Measurements from ENCODE around the gene LTB4R2. TPM values are rescaled to one million over a fixed set of nuclear protein-coding genes. Genes with fewer than 3 reads are reported as not detected.

Gene LTB4R2
- 1.4 and 2.1 TPM in 2 replicates for total RNA-seq

GRCh38 chr14:24309538-24310264 is at the start of gene LTB4R2:
Gene LTB4R2, plus strand, starts transcription at chr14:24310140. Its CDS starts 525 bp downstream, at chr14:24310665.

GRCh38 chr14:24262821-24263733 is 46.9 kb upstream of the LTB4R2 start, which contains the start of gene TGM1:
Gene TGM1, minus strand, starts transcription at chr14:24263177. Its CDS starts 825 bp downstream, at chr14:24262352.

GRCh38 chr14:24271134-24271833 is 38.7 kb upstream of the LTB4R2 start, which contains the start of gene RABGGTA:
Gene RABGGTA, minus strand, starts transcription at chr14:24271597. Its CDS starts 482 bp downstream, at chr14:24271115.

GRCh38 chr14:24299255-24300191 is 10.4 kb upstream of the LTB4R2 start, which contains the start of the genes DHRS1 and NOP9:
Gene DHRS1, minus strand, starts transcription at chr14:24299780. Its CDS starts 674 bp downstream, at chr14:24299106.
Gene NOP9, plus strand, starts transcription at chr14:24299850. Its CDS starts 105 bp downstream, at chr14:24299955.

GRCh38 chr14:24307575-24308341 is 2.2 kb upstream of the LTB4R2 start, which contains the start of gene CIDEB:
Gene CIDEB, minus strand, starts transcription at chr14:24307977. Its CDS starts 119 bp downstream, at chr14:24307858.

DNA sequence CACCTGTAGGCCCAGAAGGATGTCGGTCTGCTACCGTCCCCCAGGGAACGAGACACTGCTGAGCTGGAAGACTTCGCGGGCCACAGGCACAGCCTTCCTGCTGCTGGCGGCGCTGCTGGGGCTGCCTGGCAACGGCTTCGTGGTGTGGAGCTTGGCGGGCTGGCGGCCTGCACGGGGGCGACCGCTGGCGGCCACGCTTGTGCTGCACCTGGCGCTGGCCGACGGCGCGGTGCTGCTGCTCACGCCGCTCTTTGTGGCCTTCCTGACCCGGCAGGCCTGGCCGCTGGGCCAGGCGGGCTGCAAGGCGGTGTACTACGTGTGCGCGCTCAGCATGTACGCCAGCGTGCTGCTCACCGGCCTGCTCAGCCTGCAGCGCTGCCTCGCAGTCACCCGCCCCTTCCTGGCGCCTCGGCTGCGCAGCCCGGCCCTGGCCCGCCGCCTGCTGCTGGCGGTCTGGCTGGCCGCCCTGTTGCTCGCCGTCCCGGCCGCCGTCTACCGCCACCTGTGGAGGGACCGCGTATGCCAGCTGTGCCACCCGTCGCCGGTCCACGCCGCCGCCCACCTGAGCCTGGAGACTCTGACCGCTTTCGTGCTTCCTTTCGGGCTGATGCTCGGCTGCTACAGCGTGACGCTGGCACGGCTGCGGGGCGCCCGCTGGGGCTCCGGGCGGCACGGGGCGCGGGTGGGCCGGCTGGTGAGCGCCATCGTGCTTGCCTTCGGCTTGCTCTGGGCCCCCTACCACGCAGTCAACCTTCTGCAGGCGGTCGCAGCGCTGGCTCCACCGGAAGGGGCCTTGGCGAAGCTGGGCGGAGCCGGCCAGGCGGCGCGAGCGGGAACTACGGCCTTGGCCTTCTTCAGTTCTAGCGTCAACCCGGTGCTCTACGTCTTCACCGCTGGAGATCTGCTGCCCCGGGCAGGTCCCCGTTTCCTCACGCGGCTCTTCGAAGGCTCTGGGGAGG is 985 bp downstream of the LTB4R2 start, which contains the start of gene LTB4R:
TSS of gene LTB4R (plus strand) at position 857 of the 959 bp plus-strand sequence. CDS start 4,150 bp downstream, outside the sequence.

DNA sequence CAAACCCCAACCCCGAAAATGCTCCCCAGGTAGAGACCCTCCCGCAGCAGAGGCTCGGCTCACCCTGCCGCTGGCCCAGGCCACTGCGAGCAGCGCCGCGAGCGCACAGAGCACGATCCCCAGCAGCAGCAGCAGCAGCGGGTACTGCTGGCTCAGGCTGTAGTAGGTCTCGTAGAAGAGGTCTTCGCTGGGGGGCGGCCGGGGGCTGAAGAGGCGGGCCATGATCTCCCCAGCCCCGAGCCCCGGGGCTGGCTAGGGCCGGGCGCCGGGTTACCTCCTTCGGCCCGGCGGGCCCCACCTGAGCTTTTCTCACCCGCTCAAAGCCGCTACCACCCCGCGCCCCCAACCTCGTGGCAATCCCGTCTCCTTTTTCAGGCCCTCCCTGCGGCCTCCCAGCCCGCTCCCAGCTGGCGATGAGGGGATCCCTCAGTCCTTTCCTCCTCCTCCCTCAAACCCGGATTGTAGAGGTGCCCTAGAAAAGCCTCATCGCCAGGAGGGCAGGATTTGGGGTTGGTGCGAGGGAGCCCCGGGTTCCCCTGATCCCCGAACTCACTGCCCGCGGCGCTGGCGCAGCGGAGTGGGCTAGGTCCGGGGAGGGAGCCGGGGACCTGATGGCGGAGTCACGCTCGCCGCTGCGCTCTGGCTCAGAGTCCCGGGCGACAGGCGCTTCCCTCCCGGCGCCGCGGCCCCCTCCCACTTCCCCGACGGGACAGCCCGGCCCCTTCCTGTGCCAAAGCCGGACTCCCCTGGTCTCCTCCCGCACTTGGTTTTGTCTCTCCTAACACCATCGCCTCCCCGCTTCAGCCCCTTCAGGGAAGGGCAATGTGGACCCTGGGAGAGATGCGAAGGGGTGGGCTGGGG is 24.7 kb downstream of the LTB4R2 start, which contains the start of gene ADCY4:
TSS of gene ADCY4 (minus strand) at position 641 of the 861 bp plus-strand sequence. CDS start at position 222, 419 bp downstream.

GRCh38 chr14:24339284-24340151 is 29.6 kb downstream of the LTB4R2 start, which contains the start of gene RIPK3:
Gene RIPK3, minus strand, starts transcription at chr14:24339991. Its CDS starts 165 bp downstream, at chr14:24339826.

Other genes with a start within 250 kb of the LTB4R2 start
- gene CPNE6, start 238.6 kb upstream of the LTB4R2 start, total RNA-seq, result not detected in 2 replicates
- gene PCK2, start 215.8 kb upstream of the LTB4R2 start, total RNA-seq, result 32.7 and 43.4 TPM in 2 replicates
- gene DCAF11, start 195.4 kb upstream of the LTB4R2 start, total RNA-seq, result 27.5 and 28.7 TPM in 2 replicates
- gene NRL, start 195.2 kb upstream of the LTB4R2 start, total RNA-seq, result 0.32 TPM in 1 of 2 replicates, not detected in the other
- 0.32 TPM in 1 of 2 replicates, not detected in the other for gene FITM1, start 179.5 kb upstream of the LTB4R2 start, total RNA-seq
- gene PSME1, start 173.9 kb upstream of the LTB4R2 start, total RNA-seq, result 151 and 174 TPM in 2 replicates
- gene EMC9, start 168.5 kb upstream of the LTB4R2 start, total RNA-seq, result 14.4 and 27.4 TPM in 2 replicates
- 44.6 and 52.2 TPM in 2 replicates for gene PSME2, start 163.5 kb upstream of the LTB4R2 start, total RNA-seq
- 24.2 and 25.6 TPM in 2 replicates for gene RNF31, start 162.6 kb upstream of the LTB4R2 start, total RNA-seq
- gene IRF9, start 148.9 kb upstream of the LTB4R2 start, total RNA-seq, result 34.2 and 65.2 TPM in 2 replicates
- gene REC8, start 138.1 kb upstream of the LTB4R2 start, total RNA-seq, result 2.9 TPM in 1 of 2 replicates, not detected in the other
- 24.2 and 39.0 TPM in 2 replicates for gene IPO4, start 121.3 kb upstream of the LTB4R2 start, total RNA-seq
- gene TM9SF1, start 114.7 kb upstream of the LTB4R2 start, total RNA-seq, result 71.5 and 84.7 TPM in 2 replicates
- not detected in 2 replicates for gene TSSK4, start 104.4 kb upstream of the LTB4R2 start, total RNA-seq
- 34.7 TPM in 2 replicates for gene CHMP4A, start 96.7 kb upstream of the LTB4R2 start, total RNA-seq
- 6.7 and 9.2 TPM in 2 replicates for gene MDP1, start 94.1 kb upstream of the LTB4R2 start, total RNA-seq
- gene NEDD8, start 77.8 kb upstream of the LTB4R2 start, total RNA-seq, result 140 and 176 TPM in 2 replicates
- 41.7 and 96.7 TPM in 2 replicates for gene GMPR2, start 77.2 kb upstream of the LTB4R2 start, total RNA-seq
- gene TINF2, start 67.5 kb upstream of the LTB4R2 start, total RNA-seq, result 42.1 and 42.6 TPM in 2 replicates
- 0.16 and 0.72 TPM in 2 replicates for gene TGM1, start 47.0 kb upstream of the LTB4R2 start, total RNA-seq
- 25.9 and 39.9 TPM in 2 replicates for gene RABGGTA, start 38.5 kb upstream of the LTB4R2 start, total RNA-seq
- gene DHRS1, start 10.4 kb upstream of the LTB4R2 start, total RNA-seq, result 11.3 and 19.0 TPM in 2 replicates
- gene NOP9, start 10.3 kb upstream of the LTB4R2 start, total RNA-seq, result 12.6 and 13.9 TPM in 2 replicates
- gene CIDEB, start 2.2 kb upstream of the LTB4R2 start, total RNA-seq, result 0.18 and 2.8 TPM in 2 replicates
- 3.6 and 6.3 TPM in 2 replicates for gene LTB4R, start 1.4 kb downstream of the LTB4R2 start, total RNA-seq
- gene ADCY4, start 24.9 kb downstream of the LTB4R2 start, total RNA-seq, result 1.8 and 2.3 TPM in 2 replicates
- gene RIPK3, start 29.9 kb downstream of the LTB4R2 start, total RNA-seq, result 0.36 TPM in 1 of 2 replicates, not detected in the other
- 40.0 and 41.9 TPM in 2 replicates for gene NFATC4, start 58.0 kb downstream of the LTB4R2 start, total RNA-seq
- 6.3 and 11.7 TPM in 2 replicates for gene NYNRIN, start 88.9 kb downstream of the LTB4R2 start, total RNA-seq
- 2.8 and 3.4 TPM in 2 replicates for gene CBLN3, start 119.5 kb downstream of the LTB4R2 start, total RNA-seq
- 30.3 and 36.6 TPM in 2 replicates for gene KHNYN, start 119.8 kb downstream of the LTB4R2 start, total RNA-seq
- gene SDR39U1, start 132.6 kb downstream of the LTB4R2 start, total RNA-seq, result 14.1 and 24.2 TPM in 2 replicates
- not detected in 2 replicates for gene CMA1, start 198.1 kb downstream of the LTB4R2 start, total RNA-seq

All from cardiac atrium fibroblast (primary cell).